HEK293 (cell line): ENCODE measurements around the gene CREBL2.

Experiments
- GLIS2 ChIP-seq: fragments of 450-650 bp; formaldehyde crosslinking; IDR thresholded peaks from 2 replicates; pipeline ENCODE4 v1.5.1; 2016; ENCODE audit warnings: missing biosample characterization, missing genetic modification characterization
- KLF10 ChIP-seq: fragments of 450-650 bp; IDR thresholded peaks from 2 replicates; pipeline ENCODE4 v1.5.1; 2018; ENCODE audit warnings: missing biosample characterization, mild to moderate bottlenecking, missing genetic modification characterization
- KLF7 ChIP-seq: fragments of 450-650 bp; formaldehyde crosslinking; IDR thresholded peaks from 2 replicates; pipeline ENCODE4 v1.5.1; 2016; ENCODE audit warnings: missing biosample characterization, missing genetic modification characterization, borderline replicate concordance
- OVOL3 ChIP-seq: fragments of 450-650 bp; formaldehyde crosslinking; IDR thresholded peaks from 2 replicates; pipeline ENCODE4 v1.5.1; 2016; ENCODE audit warnings: missing biosample characterization, missing genetic modification characterization
- RBAK ChIP-seq: fragments of 450-650 bp; formaldehyde crosslinking; IDR thresholded peaks from 2 replicates; pipeline ENCODE4 v1.5.1; 2016; ENCODE audit warnings: missing biosample characterization, missing genetic modification characterization
- SP2 ChIP-seq: fragments of 450-650 bp; formaldehyde crosslinking; IDR thresholded peaks from 2 replicates; pipeline ENCODE4 v1.5.1; 2016; ENCODE audit warnings: missing biosample characterization, missing genetic modification characterization
- SP3 ChIP-seq: fragments of 450-650 bp; formaldehyde crosslinking; IDR thresholded peaks from 2 replicates; pipeline ENCODE4 v1.5.1; 2016; ENCODE audit warnings: missing biosample characterization, missing genetic modification characterization
- ZBTB1 ChIP-seq: fragments of 450-650 bp; formaldehyde crosslinking; IDR thresholded peaks from 2 replicates; pipeline ENCODE4 v1.5.1; 2016; ENCODE audit warnings: missing biosample characterization, missing genetic modification characterization
- ZBTB48 ChIP-seq: fragments of 450-650 bp; formaldehyde crosslinking; IDR thresholded peaks from 2 replicates; pipeline ENCODE4 v1.5.1; 2016; ENCODE audit warnings: missing biosample characterization, missing genetic modification characterization
- ZFP3 ChIP-seq: fragments of 450-650 bp; formaldehyde crosslinking; IDR thresholded peaks from 2 replicates; pipeline ENCODE4 v1.5.1; 2016; ENCODE audit warnings: low read depth, missing biosample characterization, missing genetic modification characterization
- ZFP41 ChIP-seq: fragments of 450-650 bp; formaldehyde crosslinking; IDR thresholded peaks from 2 replicates; pipeline ENCODE4 v1.5.1; 2016; ENCODE audit warnings: missing biosample characterization, missing genetic modification characterization, borderline replicate concordance
- ZNF157 ChIP-seq: fragments of 450-650 bp; formaldehyde crosslinking; IDR thresholded peaks from 2 replicates; pipeline ENCODE4 v1.5.1; 2016; ENCODE audit warnings: missing biosample characterization, missing genetic modification characterization
- ZNF2 ChIP-seq: fragments of 450-650 bp; formaldehyde crosslinking; IDR thresholded peaks from 2 replicates; pipeline ENCODE4 v1.5.1; 2016; ENCODE audit warnings: missing biosample characterization, missing genetic modification characterization
- ZNF202 ChIP-seq: fragments of 450-650 bp; formaldehyde crosslinking; IDR thresholded peaks from 2 replicates; pipeline ENCODE4 v1.5.1; 2016; ENCODE audit warnings: missing biosample characterization, missing genetic modification characterization, borderline replicate concordance
- ZNF223 ChIP-seq: fragments of 450-650 bp; formaldehyde crosslinking; IDR thresholded peaks from 2 replicates; pipeline ENCODE4 v1.5.1; 2016; ENCODE audit warnings: missing biosample characterization, missing genetic modification characterization
- ZNF239 ChIP-seq: fragments of 450-650 bp; formaldehyde crosslinking; IDR thresholded peaks from 2 replicates; pipeline ENCODE4 v1.5.1; 2016; ENCODE audit warnings: missing biosample characterization, missing genetic modification characterization
- ZNF394 ChIP-seq: fragments of 450-650 bp; formaldehyde crosslinking; IDR thresholded peaks from 2 replicates; pipeline ENCODE4 v1.5.1; 2016; ENCODE audit warnings: missing biosample characterization, missing genetic modification characterization, mild to moderate bottlenecking, moderate library complexity, borderline replicate concordance
- ZNF560 ChIP-seq: fragments of 450-650 bp; formaldehyde crosslinking; IDR thresholded peaks from 2 replicates; pipeline ENCODE4 v1.5.1; 2017; ENCODE audit warnings: missing biosample characterization, missing genetic modification characterization, borderline replicate concordance
- ZNF600 ChIP-seq: fragments of 450-650 bp; formaldehyde crosslinking; IDR thresholded peaks from 2 replicates; pipeline ENCODE4 v1.5.1; 2016; ENCODE audit warnings: missing biosample characterization, missing genetic modification characterization
- ZNF623 ChIP-seq: fragments of 450-650 bp; formaldehyde crosslinking; IDR thresholded peaks from 2 replicates; pipeline ENCODE4 v1.5.1; 2016; ENCODE audit warnings: missing biosample characterization, missing genetic modification characterization
- ZNF654 ChIP-seq: fragments of 450-650 bp; formaldehyde crosslinking; IDR thresholded peaks from 2 replicates; pipeline ENCODE4 v1.5.1; 2016; ENCODE audit warnings: low read depth, missing biosample characterization, missing genetic modification characterization
- ZNF670 ChIP-seq: fragments of 450-650 bp; formaldehyde crosslinking; IDR thresholded peaks from 2 replicates; pipeline ENCODE4 v1.5.1; 2016; ENCODE audit warnings: missing biosample characterization, missing genetic modification characterization, low read depth
- ZNF707 ChIP-seq: fragments of 450-650 bp; formaldehyde crosslinking; IDR thresholded peaks from 2 replicates; pipeline ENCODE4 v1.5.1; 2016; ENCODE audit warnings: missing biosample characterization, missing genetic modification characterization
- ZNF791 ChIP-seq: fragments of 450-650 bp; formaldehyde crosslinking; IDR thresholded peaks from 2 replicates; pipeline ENCODE4 v1.5.1; 2016; ENCODE audit warnings: missing biosample characterization, missing genetic modification characterization
- ZXDB ChIP-seq: fragments of 450-650 bp; formaldehyde crosslinking; IDR thresholded peaks from 2 replicates; pipeline ENCODE4 v1.5.1; 2016; ENCODE audit warnings: missing biosample characterization, missing genetic modification characterization
- TF ChIP-seq, protein P1 (sequence below): fragments of 450-650 bp; formaldehyde crosslinking; IDR thresholded peaks from 2 replicates; pipeline ENCODE4 v1.5.1; 2016; ENCODE audit warnings: missing biosample characterization, missing genetic modification characterization
- TF ChIP-seq, protein P2 (sequence below): fragments of 450-650 bp; formaldehyde crosslinking; IDR thresholded peaks from 2 replicates; pipeline ENCODE4 v1.5.1; 2016; ENCODE audit warnings: missing biosample characterization, missing genetic modification characterization
- TF ChIP-seq, protein P3 (sequence below): sonication (generic); formaldehyde crosslinking; IDR thresholded peaks from 2 replicates; pipeline ENCODE4 v1.8.1; 2022; ENCODE audit warnings: mild to moderate bottlenecking, moderate library complexity, missing genetic modification reagents
- TF ChIP-seq, protein P4 (sequence below): fragments of 450-650 bp; formaldehyde crosslinking; IDR thresholded peaks from 2 replicates; pipeline ENCODE4 v1.5.1; 2017; ENCODE audit warnings: missing biosample characterization, missing genetic modification characterization
- TF ChIP-seq, protein P5 (sequence below): fragments of 450-650 bp; formaldehyde crosslinking; IDR thresholded peaks from 2 replicates; pipeline ENCODE4 v1.5.1; 2016; ENCODE audit warnings: missing biosample characterization, missing genetic modification characterization
- TF ChIP-seq, protein P6 (sequence below): fragments of 450-650 bp; IDR thresholded peaks from 2 replicates; pipeline ENCODE4 v1.5.1; 2018; ENCODE audit warnings: missing biosample characterization, mild to moderate bottlenecking, missing genetic modification characterization

CREBL2 gene

DNA sequence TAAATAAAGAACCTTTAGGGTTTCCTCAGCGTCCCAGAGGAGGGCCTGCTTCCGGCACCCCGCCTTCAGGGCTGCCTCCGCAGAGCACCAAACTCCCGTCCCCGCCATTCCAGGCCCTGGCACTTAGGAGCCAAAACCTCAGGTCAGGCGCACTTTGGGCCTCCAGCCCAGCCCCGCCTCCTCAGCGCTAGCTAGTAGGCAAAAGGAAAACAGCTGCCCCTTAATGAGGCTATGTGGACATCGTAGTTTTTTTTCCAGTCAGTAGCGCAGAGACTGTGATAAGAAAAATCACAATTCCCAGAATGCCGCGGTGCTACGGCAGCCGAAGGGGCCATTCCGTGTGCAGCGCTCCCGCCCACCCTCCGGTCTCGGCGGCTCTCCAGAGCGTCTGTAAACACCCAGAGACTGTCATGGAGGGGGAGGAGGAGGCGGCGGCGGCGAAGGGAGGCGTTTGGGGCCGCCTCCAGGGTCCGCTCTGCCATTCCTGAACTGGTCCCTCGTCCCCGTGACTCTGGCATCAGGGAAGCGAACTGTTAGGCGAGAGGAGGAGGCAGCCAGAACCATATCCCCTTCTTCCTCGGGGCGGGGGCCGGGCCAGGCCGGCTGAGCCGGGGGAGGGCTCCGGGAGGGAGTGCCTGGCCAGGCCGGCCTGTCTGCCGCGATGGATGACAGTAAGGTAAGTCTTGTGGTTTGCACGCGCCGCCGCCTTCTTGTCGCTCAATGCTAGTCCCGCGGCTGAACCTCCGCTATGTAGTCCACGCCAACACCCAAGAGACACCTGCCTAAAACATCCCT is at the start of gene CREBL2 (continued):
- TF ChIP-seq, protein P1, sequence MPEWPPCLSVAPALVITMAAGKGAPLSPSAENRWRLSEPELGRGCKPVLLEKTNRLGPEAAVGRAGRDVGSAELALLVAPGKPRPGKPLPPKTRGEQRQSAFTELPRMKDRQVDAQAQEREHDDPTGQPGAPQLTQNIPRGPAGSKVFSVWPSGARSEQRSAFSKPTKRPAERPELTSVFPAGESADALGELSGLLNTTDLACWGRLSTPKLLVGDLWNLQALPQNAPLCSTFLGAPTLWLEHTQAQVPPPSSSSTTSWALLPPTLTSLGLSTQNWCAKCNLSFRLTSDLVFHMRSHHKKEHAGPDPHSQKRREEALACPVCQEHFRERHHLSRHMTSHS = no peak
- TF ChIP-seq ZNF394 (tag by site-specific recombination) (peak; percentile 86), ZNF560 (no peak), OVOL3 (tag by site-specific recombination) (peak; percentile 12; the same call in 1 of the 2 replicates), ZXDB (tag by site-specific recombination) (peak; percentile 99), ZNF223 (no peak), ZNF2 (peak; percentile 85), RBAK (no peak), ZNF791 (tag by site-specific recombination) (no peak), ZNF202 (tag by site-specific recombination) (no peak), ZBTB48 (tag by site-specific recombination) (peak; percentile 77), SP2 (tag by site-specific recombination) (peak; percentile 89), ZNF707 (tag by site-specific recombination) (no peak), SP3 (tag by site-specific recombination) (peak; percentile 97), ZFP3 (tag by site-specific recombination) (no peak), ZNF623 (tag by site-specific recombination) (no peak), ZNF157 (tag by site-specific recombination) (no peak), KLF10 (tag by site-specific recombination) (peak; percentile 78), ZNF239 (tag by site-specific recombination) (no peak), KLF7 (tag by site-specific recombination) (peak; percentile 92), ZNF670 (tag by site-specific recombination) (no peak), ZNF600 (peak; percentile 100), ZBTB1 (no peak), GLIS2 (tag by site-specific recombination) (peak; percentile 79), ZNF654 (tag by site-specific recombination) (no peak), ZFP41 (tag by site-specific recombination) (no peak)
- TF ChIP-seq, protein P2, sequence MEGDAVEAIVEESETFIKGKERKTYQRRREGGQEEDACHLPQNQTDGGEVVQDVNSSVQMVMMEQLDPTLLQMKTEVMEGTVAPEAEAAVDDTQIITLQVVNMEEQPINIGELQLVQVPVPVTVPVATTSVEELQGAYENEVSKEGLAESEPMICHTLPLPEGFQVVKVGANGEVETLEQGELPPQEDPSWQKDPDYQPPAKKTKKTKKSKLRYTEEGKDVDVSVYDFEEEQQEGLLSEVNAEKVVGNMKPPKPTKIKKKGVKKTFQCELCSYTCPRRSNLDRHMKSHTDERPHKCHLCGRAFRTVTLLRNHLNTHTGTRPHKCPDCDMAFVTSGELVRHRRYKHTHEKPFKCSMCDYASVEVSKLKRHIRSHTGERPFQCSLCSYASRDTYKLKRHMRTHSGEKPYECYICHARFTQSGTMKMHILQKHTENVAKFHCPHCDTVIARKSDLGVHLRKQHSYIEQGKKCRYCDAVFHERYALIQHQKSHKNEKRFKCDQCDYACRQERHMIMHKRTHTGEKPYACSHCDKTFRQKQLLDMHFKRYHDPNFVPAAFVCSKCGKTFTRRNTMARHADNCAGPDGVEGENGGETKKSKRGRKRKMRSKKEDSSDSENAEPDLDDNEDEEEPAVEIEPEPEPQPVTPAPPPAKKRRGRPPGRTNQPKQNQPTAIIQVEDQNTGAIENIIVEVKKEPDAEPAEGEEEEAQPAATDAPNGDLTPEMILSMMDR (tag by site-specific recombination) = peak; percentile 41; the same call in 1 of the 2 replicates
- TF ChIP-seq, protein P3, sequence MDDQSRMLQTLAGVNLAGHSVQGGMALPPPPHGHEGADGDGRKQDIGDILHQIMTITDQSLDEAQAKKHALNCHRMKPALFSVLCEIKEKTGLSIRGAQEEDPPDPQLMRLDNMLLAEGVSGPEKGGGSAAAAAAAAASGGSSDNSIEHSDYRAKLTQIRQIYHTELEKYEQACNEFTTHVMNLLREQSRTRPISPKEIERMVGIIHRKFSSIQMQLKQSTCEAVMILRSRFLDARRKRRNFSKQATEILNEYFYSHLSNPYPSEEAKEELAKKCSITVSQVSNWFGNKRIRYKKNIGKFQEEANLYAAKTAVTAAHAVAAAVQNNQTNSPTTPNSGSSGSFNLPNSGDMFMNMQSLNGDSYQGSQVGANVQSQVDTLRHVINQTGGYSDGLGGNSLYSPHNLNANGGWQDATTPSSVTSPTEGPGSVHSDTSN (CRISPR knock-in tag) = no peak; the same call in 1 of the 2 replicates
- TF ChIP-seq, protein P4, sequence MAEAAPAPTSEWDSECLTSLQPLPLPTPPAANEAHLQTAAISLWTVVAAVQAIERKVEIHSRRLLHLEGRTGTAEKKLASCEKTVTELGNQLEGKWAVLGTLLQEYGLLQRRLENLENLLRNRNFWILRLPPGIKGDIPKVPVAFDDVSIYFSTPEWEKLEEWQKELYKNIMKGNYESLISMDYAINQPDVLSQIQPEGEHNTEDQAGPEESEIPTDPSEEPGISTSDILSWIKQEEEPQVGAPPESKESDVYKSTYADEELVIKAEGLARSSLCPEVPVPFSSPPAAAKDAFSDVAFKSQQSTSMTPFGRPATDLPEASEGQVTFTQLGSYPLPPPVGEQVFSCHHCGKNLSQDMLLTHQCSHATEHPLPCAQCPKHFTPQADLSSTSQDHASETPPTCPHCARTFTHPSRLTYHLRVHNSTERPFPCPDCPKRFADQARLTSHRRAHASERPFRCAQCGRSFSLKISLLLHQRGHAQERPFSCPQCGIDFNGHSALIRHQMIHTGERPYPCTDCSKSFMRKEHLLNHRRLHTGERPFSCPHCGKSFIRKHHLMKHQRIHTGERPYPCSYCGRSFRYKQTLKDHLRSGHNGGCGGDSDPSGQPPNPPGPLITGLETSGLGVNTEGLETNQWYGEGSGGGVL = peak; percentile 82; the same call in 1 of the 2 replicates
- TF ChIP-seq, protein P5, sequence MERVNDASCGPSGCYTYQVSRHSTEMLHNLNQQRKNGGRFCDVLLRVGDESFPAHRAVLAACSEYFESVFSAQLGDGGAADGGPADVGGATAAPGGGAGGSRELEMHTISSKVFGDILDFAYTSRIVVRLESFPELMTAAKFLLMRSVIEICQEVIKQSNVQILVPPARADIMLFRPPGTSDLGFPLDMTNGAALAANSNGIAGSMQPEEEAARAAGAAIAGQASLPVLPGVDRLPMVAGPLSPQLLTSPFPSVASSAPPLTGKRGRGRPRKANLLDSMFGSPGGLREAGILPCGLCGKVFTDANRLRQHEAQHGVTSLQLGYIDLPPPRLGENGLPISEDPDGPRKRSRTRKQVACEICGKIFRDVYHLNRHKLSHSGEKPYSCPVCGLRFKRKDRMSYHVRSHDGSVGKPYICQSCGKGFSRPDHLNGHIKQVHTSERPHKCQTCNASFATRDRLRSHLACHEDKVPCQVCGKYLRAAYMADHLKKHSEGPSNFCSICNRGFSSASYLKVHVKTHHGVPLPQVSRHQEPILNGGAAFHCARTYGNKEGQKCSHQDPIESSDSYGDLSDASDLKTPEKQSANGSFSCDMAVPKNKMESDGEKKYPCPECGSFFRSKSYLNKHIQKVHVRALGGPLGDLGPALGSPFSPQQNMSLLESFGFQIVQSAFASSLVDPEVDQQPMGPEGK (tag by site-specific recombination) = peak; percentile 98
- TF ChIP-seq, protein P6, sequence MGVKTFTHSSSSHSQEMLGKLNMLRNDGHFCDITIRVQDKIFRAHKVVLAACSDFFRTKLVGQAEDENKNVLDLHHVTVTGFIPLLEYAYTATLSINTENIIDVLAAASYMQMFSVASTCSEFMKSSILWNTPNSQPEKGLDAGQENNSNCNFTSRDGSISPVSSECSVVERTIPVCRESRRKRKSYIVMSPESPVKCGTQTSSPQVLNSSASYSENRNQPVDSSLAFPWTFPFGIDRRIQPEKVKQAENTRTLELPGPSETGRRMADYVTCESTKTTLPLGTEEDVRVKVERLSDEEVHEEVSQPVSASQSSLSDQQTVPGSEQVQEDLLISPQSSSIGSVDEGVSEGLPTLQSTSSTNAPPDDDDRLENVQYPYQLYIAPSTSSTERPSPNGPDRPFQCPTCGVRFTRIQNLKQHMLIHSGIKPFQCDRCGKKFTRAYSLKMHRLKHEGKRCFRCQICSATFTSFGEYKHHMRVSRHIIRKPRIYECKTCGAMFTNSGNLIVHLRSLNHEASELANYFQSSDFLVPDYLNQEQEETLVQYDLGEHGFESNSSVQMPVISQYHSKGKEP (tag by site-specific recombination) = peak; percentile 68
